HG03342 (cell line): ENCODE measurements around the gene LCP2.

Source experiments
- ATAC-seq: cut with Tn5 transposase; IDR thresholded peaks from one replicate; pipeline ENCODE4 v1.9.1; 2021; ENCODE audit warnings: mild to moderate bottlenecking, moderate library complexity; ENCODE audit not compliant: unreplicated experiment

Gene LCP2

GRCh38 chr5:170316937-170317336 lies 19.4 kb upstream of the LCP2 start:
- ATAC-seq = no peak

- no peak for ATAC-seq
These were observed 17.6 kb upstream of the LCP2 start for GRCh38 chr5:170315154-170315553.

GRCh38 chr5:170314541-170315095 lies 17.0 kb upstream of the LCP2 start:
- no peak for ATAC-seq

- no peak for ATAC-seq
These were observed 16.2 kb upstream of the LCP2 start for GRCh38 chr5:170313816-170314215.

- ATAC-seq = no peak
These were observed 15.8 kb upstream of the LCP2 start for GRCh38 chr5:170313344-170313743.

- peak; percentile 69 for ATAC-seq
These were observed 15.1 kb upstream of the LCP2 start for GRCh38 chr5:170312666-170313065.

GRCh38 chr5:170312301-170312595 lies 14.7 kb upstream of the LCP2 start:
- ATAC-seq = no peak

- no peak for ATAC-seq
These were observed 14.1 kb upstream of the LCP2 start for GRCh38 chr5:170311511-170312300.

- no peak for ATAC-seq
These were observed 12.8 kb upstream of the LCP2 start for GRCh38 chr5:170310256-170310926.

GRCh38 chr5:170308686-170309085 lies 11.1 kb upstream of the LCP2 start:
- no peak for ATAC-seq

GRCh38 chr5:170307575-170308465 lies 10.2 kb upstream of the LCP2 start:
- ATAC-seq = no peak

GRCh38 chr5:170306381-170306831 lies 8.8 kb upstream of the LCP2 start:
- peak; percentile 75 for ATAC-seq

- no peak for ATAC-seq
These were observed 8.1 kb upstream of the LCP2 start for GRCh38 chr5:170305646-170306025.

GRCh38 chr5:170305016-170305645 lies 7.6 kb upstream of the LCP2 start:
- ATAC-seq = no peak

GRCh38 chr5:170303549-170303948 lies 6.0 kb upstream of the LCP2 start:
- ATAC-seq = no peak

GRCh38 chr5:170302653-170303501 lies 5.3 kb upstream of the LCP2 start:
- peak; percentile 75 for ATAC-seq

- no peak for ATAC-seq
These were observed 4.5 kb upstream of the LCP2 start for GRCh38 chr5:170301981-170302652.

GRCh38 chr5:170301149-170301548 lies 3.6 kb upstream of the LCP2 start:
- no peak for ATAC-seq

- ATAC-seq = no peak
These were observed 2.9 kb upstream of the LCP2 start for GRCh38 chr5:170300361-170301013.
